OCI-LY7 (cell line): Measurements from ENCODE around the gene CFLAR.

Experiments used
- CTCF ChIP-seq: fragments of 200-600 bp; sonication (generic); conservative IDR thresholded peaks from 2 replicates; pipeline ENCODE4 v1.5.1; 2014; ENCODE audit warnings: mild to moderate bottlenecking, antibody characterized with exemption, low read length, moderate library complexity, mixed read lengths
- EZH2phosphoT487 ChIP-seq: fragments of 200-600 bp; sonication (generic); IDR thresholded peaks from 2 replicates; pipeline ENCODE4 v1.6.1; 2018; ENCODE audit warnings: low read depth, borderline replicate concordance, mild to moderate bottlenecking, mixed run types, antibody characterized with exemption, low read length, moderate library complexity, mixed read lengths

GRCh38 chr2:201188449-201188848 is 72.5 kb downstream of the CFLAR start:
- no peak for TF ChIP-seq EZH2phosphoT487
- TF ChIP-seq CTCF, result no peak
